Activated CD4-positive, CD25-positive, alpha-beta regulatory T cell (primary cell): ENCODE measurements around the gene WASL.

Experiments
- DNase-seq, 4 experiments: peaks; one replicate each; lab custom pipeline; 2025; lab: John Stamatoyannopoulos, UW

Gene WASL

GRCh38 chr7:123692471-123692877 lies 56.3 kb downstream of the WASL start:
- DNase-seq: no peak

- DNase-seq: no peak
Observed at GRCh38 chr7:123690550-123690949, 58.3 kb downstream of the WASL start.

- DNase-seq: no peak
Observed at GRCh38 chr7:123689250-123689649, 59.6 kb downstream of the WASL start.

- no peak for DNase-seq
Observed at GRCh38 chr7:123687727-123688126, 61.1 kb downstream of the WASL start.

GRCh38 chr7:123687161-123687560 lies 61.6 kb downstream of the WASL start:
- no peak for DNase-seq

- no peak for DNase-seq
Observed at GRCh38 chr7:123682690-123683089, 66.1 kb downstream of the WASL start.

GRCh38 chr7:123681561-123681960 lies 67.2 kb downstream of the WASL start:
- DNase-seq: no peak

GRCh38 chr7:123680580-123680979 lies 68.2 kb downstream of the WASL start:
- no peak for DNase-seq

GRCh38 chr7:123679614-123680013 lies 69.2 kb downstream of the WASL start:
- DNase-seq: no peak

GRCh38 chr7:123677061-123677715 lies 71.6 kb downstream of the WASL start:
- no peak for DNase-seq

- no peak for DNase-seq
Observed at GRCh38 chr7:123675181-123675473, 73.7 kb downstream of the WASL start.

GRCh38 chr7:123674399-123675180 lies 74.2 kb downstream of the WASL start:
- no peak for DNase-seq

GRCh38 chr7:123673752-123674398 lies 74.9 kb downstream of the WASL start:
- no peak for DNase-seq

GRCh38 chr7:123673137-123673732 lies 75.6 kb downstream of the WASL start:
- no peak for DNase-seq

- no peak for DNase-seq
Observed at GRCh38 chr7:123669485-123669884, 79.3 kb downstream of the WASL start.

- no peak for DNase-seq
Observed at GRCh38 chr7:123666492-123666891, 82.3 kb downstream of the WASL start.

GRCh38 chr7:123665896-123666295 lies 82.9 kb downstream of the WASL start:
- DNase-seq: no peak

- no peak for DNase-seq
Observed at GRCh38 chr7:123665157-123665556, 83.6 kb downstream of the WASL start.

- DNase-seq: no peak
Observed at GRCh38 chr7:123663200-123663599, 85.6 kb downstream of the WASL start.

GRCh38 chr7:123662755-123663154 lies 86.0 kb downstream of the WASL start:
- DNase-seq: no peak

- no peak for DNase-seq
Observed at GRCh38 chr7:123662293-123662692, 86.5 kb downstream of the WASL start.

- no peak for DNase-seq
Observed at GRCh38 chr7:123661765-123662164, 87.0 kb downstream of the WASL start.
